HepG2 (cell line): Measurements from ENCODE around the gene ZNF888. TPM values are rescaled to one million over a fixed set of nuclear protein-coding genes. Genes with fewer than 3 reads are reported as not detected.

ENCODE experiments used
- DBP ChIP-seq: sonication (generic); formaldehyde crosslinking; IDR thresholded peaks from 2 replicates; pipeline ENCODE4 v1.4.0; 2020; ENCODE audit warnings: missing genetic modification reagents; ENCODE audit errors: not compliant biosample characterization
- DNMT3B ChIP-seq: conservative IDR thresholded peaks from 2 replicates; pipeline ENCODE4 v1.6.1; 2016; ENCODE audit warnings: missing biosample characterization, control low read depth
- HMGXB3 ChIP-seq: sonication (generic); formaldehyde crosslinking; IDR thresholded peaks from 2 replicates; pipeline ENCODE4 v1.4.0; 2020; ENCODE audit warnings: missing genetic modification reagents, borderline replicate concordance
- HMGXB4 ChIP-seq, 2 experiments: sonication (generic) in 1 of 2; formaldehyde crosslinking in 1 of 2; IDR thresholded peaks; 2 replicates each; pipeline versions ENCODE4 v1.4.0 to v1.6.1; 2018 to 2020; ENCODE audit warnings: missing genetic modification reagents in 2 of 2, borderline replicate concordance in 1 of 2, low read depth in 1 of 2, mild to moderate bottlenecking in 1 of 2, missing biosample characterization in 1 of 2
- MAX ChIP-seq: IDR thresholded peaks from 2 replicates; pipeline ENCODE4 v1.6.1; 2012; ENCODE audit warnings: inconsistent platforms
- MEF2D ChIP-seq: sonication (generic); formaldehyde crosslinking; IDR thresholded peaks from 2 replicates; pipeline ENCODE4 v1.5.1; 2020; ENCODE audit warnings: mild to moderate bottlenecking, missing genetic modification reagents
- RXRB ChIP-seq: IDR thresholded peaks from 2 replicates; pipeline ENCODE4 v1.6.1; 2016; ENCODE audit warnings: borderline replicate concordance, missing genetic modification reagents, missing compliant biosample characterization
- THAP9 ChIP-seq: sonication (generic); formaldehyde crosslinking; IDR thresholded peaks from 2 replicates; pipeline ENCODE4; 2020; ENCODE audit warnings: missing genetic modification reagents, mild to moderate bottlenecking, borderline replicate concordance
- ZNF556 ChIP-seq: sonication (generic); formaldehyde crosslinking; IDR thresholded peaks from 2 replicates; pipeline ENCODE4 v1.4.0; 2020; ENCODE audit warnings: mild to moderate bottlenecking, missing genetic modification reagents, borderline replicate concordance
- ZNF558 ChIP-seq: sonication (generic); formaldehyde crosslinking; IDR thresholded peaks from 2 replicates; pipeline ENCODE4 v1.9.0; 2022; ENCODE audit warnings: mild to moderate bottlenecking, missing genetic modification reagents, borderline replicate concordance
- ZNF574 ChIP-seq: sonication (generic); formaldehyde crosslinking; IDR thresholded peaks from 2 replicates; pipeline ENCODE4 v1.4.0; 2020; ENCODE audit warnings: missing genetic modification reagents
- ZNF878 ChIP-seq: sonication (generic); formaldehyde crosslinking; IDR thresholded peaks from 2 replicates; pipeline ENCODE4 v1.8.1; 2023; ENCODE audit warnings: mild to moderate bottlenecking, missing genetic modification reagents, moderate library complexity
- polyA plus RNA-seq, 8 experiments: library from polyadenylated mRNA; depleted of rRNA in 3 of 8; stranded (reverse) in 7 of 8; unstranded in 1 of 8; fragments of >200 nt; fragmentation: Illumina TruSeq in 4 of 8; extraction: Trizol in 4 of 8; gene quantifications; 2 replicates each; pipeline versions ENCODE4 v1.2.1 to v1.2.3, GENCODE V29; 2011 to 2016; ENCODE audit warnings: low read depth in 4 of 8, missing spikeins in 1 of 8, mixed read lengths in 1 of 8; ENCODE audit not compliant: insufficient read depth in 1 of 8
- total RNA-seq, 5 experiments: library from RNA; depleted of rRNA; stranded (reverse); fragments of >200 nt; fragmentation: Illumina TruSeq; extraction: Trizol; gene quantifications; 2 replicates each; pipeline ENCODE4 v1.2.3, GENCODE V29; 2016; ENCODE audit warnings: low read depth in 1 of 5

ZNF888 gene
- total and polyA plus RNA-seq, 2 of the 13 experiments (the other 11 are each of a cell fraction or from before 2014, with no cell fraction given) = 1.7 to 7.6 TPM

DNA sequence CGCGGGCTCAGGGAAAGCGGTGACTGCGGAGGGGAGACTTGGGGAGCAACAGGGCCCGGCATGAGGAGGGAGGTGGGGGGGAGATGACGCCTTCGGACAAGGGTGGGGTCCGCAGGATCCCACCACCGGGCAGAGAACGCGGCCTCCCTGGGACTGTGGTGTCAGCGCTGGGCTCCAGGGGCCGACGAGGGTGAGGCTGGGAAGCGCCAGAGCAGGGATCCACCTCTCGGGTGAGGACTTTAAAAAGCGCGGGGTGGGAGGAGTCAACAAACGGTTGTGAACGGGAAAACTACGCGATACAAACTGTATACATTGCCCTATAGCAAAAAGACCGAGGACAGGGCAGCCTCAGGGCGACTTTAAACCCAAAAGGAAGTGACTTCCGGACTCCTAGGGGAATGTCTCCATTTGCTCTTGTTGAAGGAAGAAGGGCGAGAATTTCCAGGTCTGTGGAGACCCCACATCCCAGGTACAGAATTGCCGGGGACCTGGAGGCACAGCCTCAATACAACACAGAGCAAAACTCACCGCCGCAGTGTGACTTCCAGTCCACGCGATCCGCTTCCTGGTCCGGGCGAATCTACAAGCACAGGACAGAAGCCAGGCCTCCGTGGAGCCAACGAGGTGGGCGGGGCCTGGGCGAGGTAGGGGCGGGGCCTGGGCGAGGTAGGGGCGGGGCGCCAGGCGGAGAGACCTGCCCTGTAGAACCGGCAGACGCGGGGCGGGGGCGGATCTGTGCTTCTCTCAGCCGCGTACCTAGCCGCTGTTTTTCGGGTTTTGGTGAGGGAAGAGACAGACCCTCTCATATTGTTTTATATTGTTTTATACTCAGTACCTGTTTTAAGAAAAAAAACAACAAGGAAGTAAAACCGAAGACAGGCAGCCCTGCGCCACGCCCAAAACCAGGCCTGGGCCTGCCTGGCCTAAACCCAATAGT, at the start of gene ZNF888 (continued):
- peak; percentile 32; the same call in 1 of the 2 replicates for TF ChIP-seq THAP9 (CRISPR knock-in tag)
- peak in 1 of 2 experiments; percentile 22; a peak in 1 of 4 replicates for TF ChIP-seq HMGXB4 (CRISPR knock-in tag; IDR thresholded peaks at IDR 0.05; ENCODE audit: borderline replicate concordance in 1 of 2, low read depth in 1 of 2)
- TF ChIP-seq HMGXB3 (CRISPR knock-in tag) = no peak; the same call in 1 of the 2 replicates
- TF ChIP-seq RXRB (CRISPR knock-in tag) = peak; percentile 13; the same call in 1 of the 2 replicates
- 0 out of 2 replicates have a peak, but pooled peaks have one; percentile 6 for TF ChIP-seq MAX
- TF ChIP-seq ZNF556 (CRISPR knock-in tag) = 0 out of 2 replicates have a peak, but pooled peaks have one; percentile 27
- peak; percentile 77 for TF ChIP-seq ZNF878 (CRISPR knock-in tag)
- peak; percentile 36; the same call in 1 of the 2 replicates for TF ChIP-seq ZNF574 (CRISPR knock-in tag)
- no peak for TF ChIP-seq DNMT3B (CRISPR knock-in tag)
- 0 out of 2 replicates have a peak, but pooled peaks have one; percentile 40 for TF ChIP-seq ZNF558 (CRISPR knock-in tag)
- TF ChIP-seq DBP (CRISPR knock-in tag) = no peak
- 0 out of 2 replicates have a peak, but pooled peaks have one; percentile 57 for TF ChIP-seq MEF2D (CRISPR knock-in tag)
